HG02678 (cell line): ENCODE measurements around the gene RPL13A.
"Not testable (repeated sequence)": the region's sequence is repeated elsewhere in the genome, so short reads cannot be mapped to it uniquely, and the experiment has no call there.

ENCODE experiments used
- ATAC-seq: cut with Tn5 transposase; IDR thresholded peaks from one replicate; pipeline ENCODE4 v1.9.1; 2021; ENCODE audit warnings: mild to moderate bottlenecking, moderate library complexity; ENCODE audit not compliant: unreplicated experiment

Gene RPL13A

GRCh38 chr19:49487277-49488045 is at the start of gene RPL13A:
Gene RPL13A (plus strand): TSS chr19:49487608. CDS start chr19:49487630, 22 bp downstream.
- peak; percentile 95 for ATAC-seq

- ATAC-seq = no peak
Observed at GRCh38 chr19:49438261-49438660, 49.1 kb upstream of the RPL13A start.

- no peak for ATAC-seq
Observed at GRCh38 chr19:49439836-49440235, 47.6 kb upstream of the RPL13A start.

DNA sequence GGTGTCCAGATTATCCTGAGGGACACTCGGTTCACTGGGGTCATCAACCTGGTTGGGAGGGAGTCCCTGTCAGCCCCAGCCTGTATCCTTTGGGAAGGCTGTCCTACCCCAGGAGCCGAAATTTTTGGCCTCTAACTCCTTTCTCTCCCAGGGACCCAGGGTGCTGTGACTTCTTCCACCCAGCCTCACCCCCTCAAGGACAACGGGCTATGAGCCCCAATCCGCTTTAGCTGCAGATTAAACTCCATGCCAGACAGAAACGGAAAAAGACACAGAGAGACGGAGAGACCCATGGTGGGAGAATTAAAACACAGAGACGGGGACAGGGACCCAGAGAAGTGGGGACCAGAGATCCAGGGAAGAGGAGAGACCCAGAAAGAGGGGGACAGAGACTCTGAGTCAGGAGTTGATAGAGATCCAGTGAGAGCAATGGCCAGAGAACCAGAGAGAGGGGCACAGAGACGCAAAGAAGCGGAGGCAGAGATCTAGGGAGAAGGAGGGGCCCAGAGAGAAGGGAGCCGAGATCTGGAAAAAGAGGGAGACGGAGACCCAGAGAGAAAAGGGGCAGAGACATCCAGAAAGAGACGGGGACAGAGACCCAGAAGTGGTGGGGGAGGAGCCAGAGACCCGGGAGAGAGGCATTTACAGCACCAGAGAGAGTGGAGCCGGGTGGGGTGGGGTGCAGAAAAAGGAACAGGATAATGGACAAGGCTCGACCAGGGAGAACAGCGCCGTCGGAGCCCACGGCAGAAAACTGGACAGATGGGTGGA is 46.8 kb upstream of the RPL13A start:
- ATAC-seq = no peak

GRCh38 chr19:49441210-49441959 is 46.0 kb upstream of the RPL13A start, which contains the start of gene SLC17A7:
Gene SLC17A7 (minus strand): TSS chr19:49441527. CDS start chr19:49441379, 148 bp downstream.
- no peak for ATAC-seq

GRCh38 chr19:49441960-49442350 is 45.5 kb upstream of the RPL13A start:
- ATAC-seq = no peak

DNA sequence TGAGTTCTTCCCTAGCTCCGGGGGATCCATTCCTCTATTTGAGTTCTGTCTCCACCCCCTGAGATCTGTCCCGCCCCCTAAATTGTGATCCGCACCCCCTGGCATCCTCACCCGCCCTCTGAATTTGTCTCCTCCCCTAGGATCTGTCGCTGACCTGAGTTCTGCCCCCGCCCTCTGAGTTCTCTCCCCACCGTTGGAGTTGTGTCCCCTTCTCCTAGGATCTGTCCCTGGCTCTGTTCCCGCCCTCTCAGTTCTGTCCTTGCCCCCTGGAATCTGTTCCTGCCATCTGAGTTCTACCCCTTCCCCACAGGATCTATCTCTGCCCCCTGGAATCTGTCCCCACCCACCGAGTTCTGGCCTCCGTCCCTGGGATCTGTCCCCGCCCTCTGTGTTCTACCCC is 45.1 kb upstream of the RPL13A start:
- ATAC-seq = no peak

GRCh38 chr19:49442771-49443365 is 44.5 kb upstream of the RPL13A start:
- ATAC-seq = peak; percentile 15

GRCh38 chr19:49443366-49444099 is 43.9 kb upstream of the RPL13A start:
- peak; percentile 81 for ATAC-seq

GRCh38 chr19:49444100-49444700 is 43.2 kb upstream of the RPL13A start:
- not testable (repeated sequence) for ATAC-seq

- ATAC-seq = no peak
Observed at GRCh38 chr19:49445997-49446396, 41.4 kb upstream of the RPL13A start.

- ATAC-seq = no peak
Observed at GRCh38 chr19:49447485-49448431, 39.6 kb upstream of the RPL13A start.

DNA sequence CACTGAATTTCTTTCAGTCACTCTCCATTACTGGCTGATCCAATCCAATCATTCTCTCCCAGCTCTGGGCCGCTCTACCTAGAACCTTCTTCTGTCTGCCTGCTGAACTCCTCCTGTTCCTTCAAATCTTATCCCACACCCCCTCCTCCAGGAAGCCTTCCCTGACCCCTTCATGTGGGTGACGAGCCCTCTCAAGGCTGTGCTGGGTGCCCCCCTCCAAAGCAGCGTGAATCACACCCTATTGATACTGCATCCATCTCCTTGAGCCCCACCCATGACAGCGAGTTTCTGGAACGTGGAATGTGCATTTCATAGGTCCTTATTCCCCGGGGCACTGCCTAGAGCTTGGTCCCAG is 39.0 kb upstream of the RPL13A start:
- no peak for ATAC-seq

GRCh38 chr19:49450405-49450804 is 37.0 kb upstream of the RPL13A start:
- no peak for ATAC-seq

DNA sequence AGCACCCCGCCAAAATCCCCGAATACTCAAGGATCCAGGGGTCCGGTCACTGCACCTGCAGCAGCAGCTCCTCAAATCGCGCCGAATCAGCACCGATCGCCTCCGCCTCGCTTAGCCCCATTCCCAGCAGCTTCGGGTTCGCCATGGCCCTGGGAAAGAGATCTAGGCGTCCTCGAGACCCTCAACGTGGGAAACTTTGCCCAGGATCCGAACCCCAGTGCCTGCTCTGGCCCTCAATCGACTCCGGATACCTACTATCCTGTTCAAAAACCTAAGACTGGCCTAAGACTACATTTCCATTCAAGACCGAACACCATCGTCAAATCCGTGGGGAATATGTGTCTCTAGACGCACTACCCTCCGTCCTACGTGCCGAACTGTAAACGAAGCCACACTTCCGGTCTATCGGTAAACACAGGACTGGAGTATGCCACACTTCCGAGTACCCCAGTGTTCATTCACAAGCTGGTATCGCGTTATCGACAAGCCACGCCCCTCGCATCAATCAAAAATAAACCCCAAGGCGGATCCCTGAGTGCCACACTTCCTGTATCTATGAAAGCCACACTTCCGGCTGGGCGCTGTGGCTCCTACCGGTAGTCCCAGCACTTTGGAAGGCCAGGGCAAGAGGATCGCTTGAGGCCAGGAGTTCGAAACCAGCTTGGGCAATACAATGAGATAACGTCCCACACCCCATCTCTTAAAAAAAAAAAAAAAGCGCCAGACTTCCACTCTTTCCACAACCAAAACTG is 35.8 kb upstream of the RPL13A start, which contains the start of gene PIH1D1:
TSS of gene PIH1D1 (minus strand) at position 385 of the 752 bp plus-strand sequence. CDS start at position 145, 240 bp downstream.
- peak; percentile 57 for ATAC-seq

- peak; percentile 80 for ATAC-seq
Observed at GRCh38 chr19:49453013-49453756, 34.2 kb upstream of the RPL13A start, which contains the start of gene ALDH16A1. Gene ALDH16A1 (plus strand): TSS chr19:49453225. CDS start chr19:49453332, 107 bp downstream.

GRCh38 chr19:49453757-49454240 is 33.6 kb upstream of the RPL13A start:
- ATAC-seq = no peak
